PC-9 (cell line): ENCODE data around the gene PTPN22.

Experiments
- CTCF ChIP-seq: fragments of 200-600 bp; sonication (generic); conservative IDR thresholded peaks from 2 replicates; pipeline ENCODE4 v1.6.1; 2017; ENCODE audit warnings: mixed run types, antibody characterized with exemption, mild to moderate bottlenecking, moderate library complexity
- EZH2 ChIP-seq: fragments of 200-600 bp; sonication (generic); IDR thresholded peaks from 2 replicates; pipeline ENCODE4 v1.8.0; 2017; ENCODE audit warnings: antibody characterized with exemption, low read depth

DNA sequence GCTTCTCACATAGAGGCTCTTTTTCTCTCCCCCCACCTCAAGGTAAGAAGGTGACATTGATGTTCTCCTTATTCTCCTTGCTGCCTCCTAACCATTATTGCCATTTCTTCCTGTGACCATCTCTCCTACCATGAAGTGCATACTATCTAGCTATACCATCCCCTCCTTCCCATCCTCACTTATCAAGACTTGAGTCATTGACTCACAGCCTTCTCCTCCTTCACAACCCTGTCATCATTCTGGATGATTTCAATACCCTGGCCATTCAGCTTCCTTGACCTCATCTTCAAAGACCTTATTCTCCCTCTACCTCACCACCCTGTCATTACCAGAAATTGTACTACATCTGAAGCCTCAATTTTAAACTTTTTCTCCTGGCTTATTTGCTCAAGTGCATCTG lies 46.7 kb upstream of the PTPN22 start:
- TF ChIP-seq CTCF (no peak), EZH2 (no peak)
